GM19099 (cell line): ENCODE results near the gene LRRC71.

ENCODE experiments used
- POLR2A ChIP-seq: IDR thresholded peaks from 3 replicates; pipeline ENCODE4 v1.6.1; 2011; ENCODE audit warnings: low read depth; ENCODE audit not compliant: insufficient read length; ENCODE audit errors: extremely low read depth

The LRRC71 gene

DNA sequence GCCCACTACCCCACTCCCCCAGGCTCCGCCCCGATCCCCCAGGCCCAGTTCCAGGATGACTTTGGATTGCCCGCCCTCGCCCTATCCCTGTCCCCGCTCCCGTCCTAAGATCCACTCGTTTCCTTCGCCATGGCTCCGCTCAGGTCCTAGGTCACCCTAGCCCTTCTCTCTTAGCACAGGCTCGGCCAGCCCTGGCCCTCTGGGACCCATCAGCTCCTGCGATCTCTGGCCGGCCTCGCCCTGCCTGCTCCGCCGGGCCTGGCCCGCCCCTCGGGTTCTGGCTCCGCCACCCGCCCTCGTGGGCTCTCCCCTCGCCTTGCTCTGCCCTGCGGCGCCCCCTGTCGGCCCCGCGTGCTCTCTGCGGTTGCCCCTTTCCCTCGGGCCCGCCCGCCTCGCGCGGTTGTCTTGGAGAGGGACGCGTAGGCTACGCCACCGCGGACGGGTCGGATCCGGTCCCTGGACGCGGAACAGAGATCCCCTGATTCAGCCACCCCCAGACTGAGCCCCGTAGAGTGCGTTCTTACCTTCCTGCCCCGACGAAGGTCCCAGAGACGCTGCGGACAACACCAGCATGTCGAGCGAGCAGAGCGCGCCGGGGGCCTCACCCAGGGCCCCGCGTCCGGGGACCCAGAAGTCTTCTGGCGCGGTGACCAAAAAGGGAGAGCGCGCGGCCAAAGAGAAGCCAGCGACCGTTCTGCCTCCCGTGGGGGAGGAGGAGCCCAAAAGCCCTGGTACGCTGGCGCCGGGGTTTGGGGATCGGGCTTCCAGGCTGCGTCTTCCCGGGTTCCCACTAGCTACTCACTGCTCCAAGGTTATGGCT is at the start of gene LRRC71:
LRRC71 (plus strand) TSS at position 400 of the 820 bp plus-strand sequence; CDS start at position 572, 172 bp downstream.
- no peak for TF ChIP-seq POLR2A

DNA sequence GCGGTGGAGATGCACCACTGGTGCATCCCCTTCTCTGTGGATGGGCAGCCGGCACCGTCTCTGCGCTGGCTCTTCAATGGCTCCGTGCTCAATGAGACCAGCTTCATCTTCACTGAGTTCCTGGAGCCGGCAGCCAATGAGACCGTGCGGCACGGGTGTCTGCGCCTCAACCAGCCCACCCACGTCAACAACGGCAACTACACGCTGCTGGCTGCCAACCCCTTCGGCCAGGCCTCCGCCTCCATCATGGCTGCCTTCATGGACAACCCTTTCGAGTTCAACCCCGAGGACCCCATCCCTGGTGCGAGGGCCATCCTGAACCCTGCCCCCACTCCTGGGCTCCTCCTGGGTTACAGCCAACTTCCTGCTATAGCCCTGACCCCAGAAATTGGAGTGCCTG is 46.8 kb upstream of the LRRC71 start:
- TF ChIP-seq POLR2A: no peak

DNA sequence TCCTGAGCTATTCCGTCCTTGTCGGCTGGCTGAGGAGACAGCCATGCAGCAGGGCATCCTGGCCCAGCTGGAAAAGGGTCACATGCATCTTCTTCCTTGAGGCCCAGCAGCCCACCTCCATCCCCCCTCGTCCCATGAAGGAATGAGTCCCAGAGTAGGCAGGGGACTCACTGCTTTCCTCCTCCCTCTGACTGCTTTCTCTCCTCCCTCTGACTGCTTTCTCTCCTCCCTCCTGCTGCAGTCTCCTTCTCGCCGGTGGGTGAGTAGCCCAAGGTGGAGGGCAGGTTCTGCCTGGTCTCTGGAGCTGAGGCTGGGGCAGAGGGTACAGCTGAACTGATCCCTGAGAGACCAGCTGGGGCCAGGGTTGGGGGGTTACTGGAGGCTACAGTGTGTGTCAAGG is 46.3 kb upstream of the LRRC71 start:
- TF ChIP-seq POLR2A: no peak

DNA sequence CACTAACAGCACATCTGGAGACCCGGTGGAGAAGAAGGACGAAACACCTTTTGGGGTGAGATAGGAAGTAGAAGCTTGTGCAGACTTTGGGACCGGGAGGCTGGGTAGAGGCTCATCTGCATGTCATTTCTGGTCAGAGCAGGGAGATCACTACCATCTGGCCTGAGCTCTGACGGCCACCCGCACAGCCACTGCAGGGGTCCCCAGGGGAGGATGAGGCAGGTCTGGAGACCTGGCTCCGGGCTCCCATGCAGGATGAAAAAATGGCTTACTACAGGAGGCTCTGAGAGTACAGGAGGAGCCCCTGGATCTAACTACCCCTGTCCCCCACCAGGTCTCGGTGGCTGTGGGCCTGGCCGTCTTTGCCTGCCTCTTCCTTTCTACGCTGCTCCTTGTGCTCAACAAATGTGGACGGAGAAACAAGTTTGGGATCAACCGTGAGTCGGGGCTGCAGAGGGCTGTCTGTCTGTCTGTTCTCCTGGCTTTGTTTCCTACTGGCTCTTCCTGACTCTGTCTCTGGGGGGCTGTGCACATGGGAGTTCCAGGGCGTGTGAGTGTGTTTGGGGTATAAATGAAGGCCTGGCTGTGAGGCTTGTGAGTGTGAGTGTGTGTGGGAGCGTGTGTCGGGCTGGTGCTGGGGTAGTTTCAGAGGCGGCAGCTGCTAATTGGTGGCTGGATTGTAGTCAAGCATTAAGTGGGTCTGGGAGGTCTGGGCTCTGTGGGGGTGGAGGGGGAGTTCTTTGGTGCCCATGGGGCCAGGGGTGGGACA is 45.7 kb upstream of the LRRC71 start:
- no peak for TF ChIP-seq POLR2A

DNA sequence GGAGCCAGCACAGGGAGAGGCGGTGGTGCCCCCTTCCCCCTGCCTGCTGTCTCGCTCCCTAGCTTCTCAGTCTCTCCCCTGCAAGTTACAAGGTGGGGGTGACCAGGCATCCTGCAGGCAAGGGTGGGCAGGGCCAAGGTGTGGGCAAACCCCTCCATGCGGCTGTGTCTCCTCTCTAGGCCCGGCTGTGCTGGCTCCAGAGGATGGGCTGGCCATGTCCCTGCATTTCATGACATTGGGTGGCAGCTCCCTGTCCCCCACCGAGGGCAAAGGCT is 45.2 kb upstream of the LRRC71 start:
- TF ChIP-seq POLR2A: no peak

DNA sequence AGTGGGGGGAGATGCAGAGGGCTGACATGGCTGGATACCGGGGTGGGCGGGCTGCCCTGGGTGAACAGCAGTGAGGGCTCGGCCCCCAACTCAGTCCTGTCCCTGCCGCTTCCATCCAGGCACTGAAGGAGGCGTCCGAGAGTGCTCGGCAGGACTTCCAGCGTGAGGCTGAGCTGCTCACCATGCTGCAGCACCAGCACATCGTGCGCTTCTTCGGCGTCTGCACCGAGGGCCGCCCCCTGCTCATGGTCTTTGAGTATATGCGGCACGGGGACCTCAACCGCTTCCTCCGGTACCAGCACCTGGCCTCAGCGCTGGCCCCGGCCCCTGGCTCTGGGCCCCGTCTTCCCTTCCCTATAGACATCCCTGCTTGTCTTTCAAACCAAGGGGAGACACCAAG is 44.2 kb upstream of the LRRC71 start:
- no peak for TF ChIP-seq POLR2A

DNA sequence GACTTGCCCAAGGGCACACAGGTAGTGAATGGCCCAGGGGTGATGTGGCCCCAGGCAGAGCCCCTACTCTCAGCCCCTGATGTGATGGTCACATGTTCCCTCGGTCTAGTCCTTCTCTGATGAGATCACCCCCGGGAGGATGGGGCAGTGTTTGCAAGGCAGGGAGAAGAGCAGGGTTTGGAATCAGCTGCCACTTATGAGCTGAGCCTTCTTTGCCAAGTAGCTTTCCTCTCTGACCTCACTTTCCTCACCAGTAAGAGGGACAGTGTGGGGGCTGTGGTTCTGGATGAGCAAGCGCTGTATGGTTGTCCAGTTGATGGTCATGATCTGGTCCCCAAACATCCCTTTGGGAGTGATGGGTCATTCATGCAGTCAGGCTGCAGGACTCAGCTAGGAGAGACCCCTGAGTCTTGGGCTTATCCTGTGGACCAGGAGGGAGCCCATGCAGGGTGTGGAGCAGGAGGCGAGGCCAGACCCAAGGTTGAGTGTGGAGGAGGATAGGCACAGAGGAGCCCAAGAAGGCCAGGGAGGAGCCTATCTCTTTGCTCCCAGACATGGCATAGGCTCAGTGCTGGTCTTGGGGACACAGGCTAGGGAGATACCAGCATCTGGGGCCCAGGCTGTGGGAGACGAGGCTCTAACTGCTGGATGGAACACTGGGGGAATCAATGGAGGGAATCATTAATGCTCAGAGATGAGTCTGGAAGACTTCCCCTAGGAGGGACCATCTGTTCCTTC is 42.8 kb upstream of the LRRC71 start:
- no peak for TF ChIP-seq POLR2A

DNA sequence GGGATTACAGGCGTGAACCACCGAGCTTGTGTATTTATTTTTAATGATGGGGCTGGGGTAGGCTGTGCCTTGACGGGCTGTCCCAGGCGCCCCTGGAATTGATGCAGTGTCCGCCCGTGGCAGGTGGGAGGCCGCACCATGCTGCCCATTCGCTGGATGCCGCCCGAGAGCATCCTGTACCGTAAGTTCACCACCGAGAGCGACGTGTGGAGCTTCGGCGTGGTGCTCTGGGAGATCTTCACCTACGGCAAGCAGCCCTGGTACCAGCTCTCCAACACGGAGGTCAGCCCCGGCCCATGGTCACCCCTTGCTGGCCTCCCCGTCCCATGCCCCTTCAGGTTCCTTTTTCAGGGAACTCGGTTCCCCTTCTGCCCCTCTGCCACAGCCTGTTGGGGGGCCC is 40.6 kb upstream of the LRRC71 start:
- TF ChIP-seq POLR2A: no peak

DNA sequence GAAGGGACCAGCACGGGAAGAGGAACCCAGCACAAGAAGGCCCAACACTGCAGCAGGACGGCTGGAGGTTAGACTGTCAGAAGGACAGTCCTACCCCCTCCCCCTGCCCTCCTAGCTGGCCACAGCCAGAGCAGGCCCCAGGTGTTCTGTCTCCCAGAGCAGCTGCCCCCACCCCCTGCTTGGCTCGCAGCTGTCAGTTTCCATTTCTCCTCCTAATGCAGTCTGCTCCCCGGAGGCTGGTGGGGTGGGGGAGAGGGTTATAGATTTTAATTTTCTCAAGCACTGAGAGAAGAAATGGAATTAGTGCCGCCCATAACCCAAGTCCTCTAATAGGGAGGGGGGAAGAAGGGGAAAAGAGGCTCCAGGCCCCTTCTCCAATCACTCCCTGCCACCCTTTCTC is 40.0 kb upstream of the LRRC71 start:
- TF ChIP-seq POLR2A: no peak

DNA sequence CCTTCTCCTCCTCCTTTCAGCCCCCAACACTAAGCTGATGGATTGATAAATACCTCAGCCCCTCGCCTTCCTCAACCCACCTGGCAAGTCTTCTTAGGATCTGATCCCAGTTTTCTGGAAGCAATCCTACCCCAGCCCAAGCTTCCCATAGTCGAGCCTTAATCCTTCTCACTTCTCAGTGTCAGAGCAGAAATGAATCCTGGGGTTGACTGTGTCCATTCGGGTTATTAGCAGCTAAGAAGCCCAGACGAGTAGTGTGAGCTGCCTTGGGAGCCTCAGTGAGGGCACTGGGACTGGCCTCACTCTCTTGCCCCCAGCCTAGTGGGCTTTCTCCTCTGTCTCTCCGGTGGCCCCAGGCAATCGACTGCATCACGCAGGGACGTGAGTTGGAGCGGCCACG is 39.3 kb upstream of the LRRC71 start:
- no peak for TF ChIP-seq POLR2A

DNA sequence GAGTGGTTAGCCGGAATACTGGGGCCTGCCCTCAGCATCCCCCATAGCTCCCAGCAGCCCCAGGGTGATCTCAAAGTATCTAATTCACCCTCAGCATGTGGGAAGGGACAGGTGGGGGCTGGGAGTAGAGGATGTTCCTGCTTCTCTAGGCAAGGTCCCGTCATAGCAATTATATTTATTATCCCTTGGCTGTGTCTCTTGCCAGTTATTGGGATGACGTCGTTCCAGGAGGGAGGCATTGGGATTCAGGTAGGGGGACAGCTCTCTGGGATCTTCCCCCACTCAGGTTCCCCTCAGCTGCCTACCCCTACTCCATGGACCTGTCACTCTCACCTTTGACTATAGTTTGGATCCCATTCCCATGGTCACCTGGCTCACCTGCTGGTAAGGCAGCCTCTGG is 38.8 kb upstream of the LRRC71 start:
- no peak for TF ChIP-seq POLR2A

DNA sequence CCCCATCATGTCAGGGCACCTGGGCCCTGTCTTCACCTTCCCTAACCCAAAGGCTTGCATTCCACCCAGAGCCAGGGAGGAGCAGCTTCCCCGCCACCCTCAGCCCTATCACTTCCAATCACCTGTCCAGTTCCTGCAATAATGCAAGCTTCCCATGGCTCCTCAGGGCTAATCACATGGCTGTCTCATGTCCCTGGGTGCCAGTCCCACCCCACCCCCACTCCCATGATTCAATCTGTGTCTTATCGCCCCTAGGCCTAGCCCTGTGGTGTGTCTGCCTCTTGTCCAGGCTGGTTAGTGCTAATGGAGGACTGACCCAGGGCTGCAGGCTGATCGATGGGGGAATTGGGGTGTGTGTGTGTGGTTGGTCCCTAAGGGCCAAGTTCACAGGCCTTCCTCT is 37.9 kb upstream of the LRRC71 start:
- no peak for TF ChIP-seq POLR2A

DNA sequence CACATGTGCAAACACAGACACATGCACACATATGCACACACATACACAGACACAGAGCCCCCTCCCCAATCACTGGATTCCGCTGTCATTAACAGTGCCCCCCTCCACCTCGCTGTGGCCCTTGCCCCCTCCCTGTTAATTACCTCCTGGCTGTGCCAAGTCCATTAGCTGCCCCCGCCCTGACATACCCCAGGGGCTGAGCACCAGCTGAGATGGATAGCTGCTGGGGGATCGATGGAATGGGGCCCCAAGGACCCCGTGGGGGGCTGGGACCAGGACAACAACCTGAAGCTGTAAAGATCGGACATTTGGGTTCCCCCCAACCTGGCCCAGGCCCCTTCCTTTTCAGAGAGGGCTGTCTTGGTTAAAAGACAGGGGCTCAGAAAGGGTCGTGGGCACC is 36.5 kb upstream of the LRRC71 start:
- TF ChIP-seq POLR2A: no peak

DNA sequence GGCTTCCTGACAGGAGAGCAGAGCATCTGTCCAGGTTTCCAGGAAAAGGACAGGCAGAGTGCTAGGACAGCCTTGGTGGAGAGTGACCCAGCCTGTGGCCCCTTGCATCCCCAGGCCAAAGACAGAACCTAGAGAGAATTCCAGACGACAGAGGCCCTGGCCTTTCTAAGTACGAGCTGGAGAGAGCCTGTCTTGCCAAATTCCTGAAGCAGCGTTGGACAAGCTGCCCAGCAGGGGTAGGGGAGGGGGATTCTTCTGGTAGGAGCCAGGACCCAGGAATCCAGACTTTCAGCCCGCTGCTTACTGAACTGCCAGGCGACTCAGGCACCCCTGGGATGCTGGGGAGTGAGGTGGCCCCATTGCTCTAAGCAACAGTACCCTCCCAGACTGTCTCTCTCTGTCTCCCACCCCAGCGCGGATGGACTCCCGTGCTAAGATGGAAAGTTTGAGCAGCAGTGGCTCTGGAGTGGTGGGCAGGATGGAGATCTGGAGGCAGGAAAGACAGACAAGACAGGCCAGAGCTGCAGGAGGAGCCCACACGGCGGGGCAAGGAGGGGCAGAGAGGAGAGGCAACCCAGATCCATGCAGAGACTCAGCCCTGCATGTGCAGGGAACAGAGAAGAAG is 35.8 kb upstream of the LRRC71 start:
- no peak for TF ChIP-seq POLR2A

DNA sequence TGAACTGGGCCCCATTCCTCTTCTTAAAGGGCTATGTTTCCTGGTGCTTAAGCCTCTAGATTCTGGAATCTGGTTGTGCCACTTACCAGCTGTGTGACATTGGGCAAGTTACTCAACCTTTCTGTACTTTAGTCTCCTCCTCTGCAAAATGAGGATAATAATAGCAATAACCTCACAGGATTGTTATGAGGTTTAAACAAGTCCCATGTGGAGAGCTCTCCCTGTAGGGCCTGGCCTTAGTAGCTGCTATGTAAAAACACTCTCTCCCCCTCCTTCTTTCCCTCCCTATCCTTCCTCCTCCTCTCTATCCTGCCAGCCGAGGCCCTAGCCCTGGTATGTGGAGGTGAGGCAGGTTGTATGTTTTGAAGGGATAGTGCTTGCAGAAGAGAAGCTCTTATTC is 35.1 kb upstream of the LRRC71 start:
- TF ChIP-seq POLR2A: no peak
